Measurements from ENCODE around the gene MLH1. TPM values are rescaled to one million over a fixed set of nuclear protein-coding genes. Genes with fewer than 3 reads are reported as not detected.

Gene MLH1
- total RNA-seq, 1 experiment from 2014 or later = 65.0 TPM

GRCh38 chr3:36989568-36989967 is 3.8 kb upstream of the MLH1 start:
- TF ChIP-seq CTCF (IDR thresholded peaks at IDR 0.05; ENCODE audit: unreplicated experiment) = no peak
- Mint-ChIP-seq H3K4me3 (ENCODE audit: unreplicated experiment) (no peak overlapping the region), H3K9me3 (ENCODE audit: unreplicated experiment) (no peaks in the 10 kb centered on the region), H3K27me3 (ENCODE audit: insufficient read depth, unreplicated experiment) (no peaks in the 10 kb centered on the region), H3K36me3 (ENCODE audit: insufficient read depth, unreplicated experiment) (peaks cover 70% of the 10 kb centered on the region), H3K4me1 (ENCODE audit: insufficient read depth, unreplicated experiment) (peaks cover 9% of the 10 kb centered on the region), H3K27ac (ENCODE audit: low read depth, unreplicated experiment) (peak overlapping the region; percentile 19)
- no peak for DNase-seq (ENCODE audit: unreplicated experiment)
- ChIA-PET POLR2A (interaction anchor here (0.5 to 1.2 kb wide), 4 partner anchors 8 to 238 kb away, joined by 3 to 4 read pairs (median 3); no protein-coding TSS in a partner anchor), CTCF (interaction anchor here (0.8 to 1.5 kb wide), 4 partner anchors 20 to 82 kb away, joined by 3 to 11 read pairs (median 3); no protein-coding TSS in a partner anchor)
- intact Hi-C loops (cut with micrococcal nuclease) = no loop called here
- no TSS peak for BruUV-seq (replicated peaks)

GRCh38 chr3:36991147-36991546 is 2.2 kb upstream of the MLH1 start:
- H3K36me3 Mint-ChIP-seq (ENCODE audit: insufficient read depth, unreplicated experiment) = peaks cover 54% of the 10 kb centered on the region
- H3K27ac Mint-ChIP-seq (ENCODE audit: low read depth, unreplicated experiment) = no peak overlapping the region
- DNase-seq (ENCODE audit: unreplicated experiment) = no peak
- H3K27me3 Mint-ChIP-seq (ENCODE audit: insufficient read depth, unreplicated experiment) = no peaks in the 10 kb centered on the region
- intact Hi-C loops (cut with micrococcal nuclease) = no loop called here
- H3K4me3 Mint-ChIP-seq (ENCODE audit: unreplicated experiment) = no peak overlapping the region
- no peak for TF ChIP-seq CTCF (IDR thresholded peaks at IDR 0.05; ENCODE audit: unreplicated experiment)
- peaks cover 9% of the 10 kb centered on the region for H3K4me1 Mint-ChIP-seq (ENCODE audit: insufficient read depth, unreplicated experiment)
- POLR2A ChIA-PET = interaction anchor here (0.7 to 4.6 kb wide), 6 partner anchors 9 to 257 kb away, joined by 3 to 32 read pairs (median 14); no protein-coding TSS in a partner anchor
- no TSS peak for BruUV-seq (replicated peaks)
- H3K9me3 Mint-ChIP-seq (ENCODE audit: unreplicated experiment) = no peaks in the 10 kb centered on the region
- CTCF ChIA-PET = interaction anchor here (0.6 to 2.3 kb wide), 5 partner anchors 19 to 122 kb away, joined by 3 to 11 read pairs (median 3); no protein-coding TSS in a partner anchor

GRCh38 chr3:36991923-36992805 is 1.2 kb upstream of the MLH1 start:
- Mint-ChIP-seq H3K9me3 (ENCODE audit: unreplicated experiment) (no peaks in the 10 kb centered on the region), H3K27ac (ENCODE audit: low read depth, unreplicated experiment) (no peak overlapping the region), H3K36me3 (ENCODE audit: insufficient read depth, unreplicated experiment) (peaks cover 49% of the 10 kb centered on the region), H3K4me3 (ENCODE audit: unreplicated experiment) (no peak overlapping the region), H3K27me3 (ENCODE audit: insufficient read depth, unreplicated experiment) (no peaks in the 10 kb centered on the region), H3K4me1 (ENCODE audit: insufficient read depth, unreplicated experiment) (peaks cover 9% of the 10 kb centered on the region)
- ChIA-PET POLR2A (interaction anchor here (0.7 to 4.6 kb wide), 24 partner anchors 10 to 293 kb away, joined by 3 to 32 read pairs (median 4); no protein-coding TSS in a partner anchor), CTCF (interaction anchor here (0.7 to 2.3 kb wide), 10 partner anchors 34 to 264 kb away, joined by 3 to 11 read pairs (median 4); no protein-coding TSS in a partner anchor)
- BruUV-seq (replicated peaks) = TSS peak; percentile 55
- no peak for TF ChIP-seq CTCF (IDR thresholded peaks at IDR 0.05; ENCODE audit: unreplicated experiment)
- peak; percentile 55 for DNase-seq (ENCODE audit: unreplicated experiment)
- intact Hi-C loops (cut with micrococcal nuclease) = no loop called here

GRCh38 chr3:36992806-36993325 is 452 bp upstream of the MLH1 start, which contains the start of gene EPM2AIP1:
TSS of gene EPM2AIP1 (minus strand) at chr3:36993131. CDS start at chr3:36993077, 54 bp downstream.
- H3K36me3 Mint-ChIP-seq (ENCODE audit: insufficient read depth, unreplicated experiment) = peaks cover 49% of the 10 kb centered on the region
- TF ChIP-seq CTCF (IDR thresholded peaks at IDR 0.05; ENCODE audit: unreplicated experiment) = peak; percentile 14
- no peaks in the 10 kb centered on the region for H3K9me3 Mint-ChIP-seq (ENCODE audit: unreplicated experiment)
- ChIA-PET POLR2A (interaction anchor here (0.6 to 4.6 kb wide), 30 partner anchors 11 to 1269 kb away, joined by 3 to 32 read pairs (median 4); no protein-coding TSS in a partner anchor), CTCF (interaction anchor here (0.6 to 2.3 kb wide), 10 partner anchors 35 to 264 kb away, joined by 3 to 11 read pairs (median 3); no protein-coding TSS in a partner anchor)
- H3K27me3 Mint-ChIP-seq (ENCODE audit: insufficient read depth, unreplicated experiment) = no peaks in the 10 kb centered on the region
- peaks cover 7% of the 10 kb centered on the region for H3K4me1 Mint-ChIP-seq (ENCODE audit: insufficient read depth, unreplicated experiment)
- H3K4me3 Mint-ChIP-seq (ENCODE audit: unreplicated experiment) = no peak within 1 kb of the TSS
- BruUV-seq (replicated peaks) = no TSS peak
- H3K27ac Mint-ChIP-seq (ENCODE audit: low read depth, unreplicated experiment) = no peak within 1 kb of the TSS
- DNase-seq (ENCODE audit: unreplicated experiment) = peak; percentile 100
- intact Hi-C loops (cut with micrococcal nuclease) = loop anchor here (1.0 kb wide), 2 partner anchors 181 to 220 kb away; partner anchors contain the start of gene LRRFIP2
